ENCODE results near the gene EXOC6B.

EXOC6B gene

DNA sequence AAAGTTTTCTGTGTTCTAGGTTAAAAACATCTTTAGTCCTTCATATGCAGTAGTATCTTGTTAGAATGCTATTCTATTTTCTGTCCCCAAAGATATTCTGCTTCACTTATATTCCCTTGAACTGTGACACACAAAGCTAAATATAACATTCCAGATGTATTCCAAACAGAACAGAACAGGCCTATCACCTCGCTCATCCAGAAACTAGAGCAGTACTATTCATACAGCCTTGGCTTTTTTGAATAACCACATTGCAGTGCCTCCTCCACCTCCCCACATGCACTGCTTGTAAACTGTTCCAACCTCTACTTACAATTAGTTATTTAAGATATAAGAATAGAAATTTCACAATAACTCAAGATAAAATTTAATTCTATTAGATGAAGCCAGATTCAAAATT lies 196.8 kb downstream of the EXOC6B start:
- Histone ChIP-seq H2AFZ (ENCODE audit: low read length) (no peak overlapping the region), H3K36me3 (ENCODE audit: insufficient read depth, low read length) (no peaks in the 10 kb centered on the region), H3K4me1 (ENCODE audit: insufficient read depth, low read length, poor library complexity, severe bottlenecking) (no peaks in the 10 kb centered on the region), H3K79me2 (ENCODE audit: insufficient read depth, low read length) (no peaks in the 10 kb centered on the region), H3K4me2 (ENCODE audit: low read depth, low read length, poor library complexity, severe bottlenecking) (no peak overlapping the region), H3F3A (ENCODE audit: low read depth) (no peaks in the 10 kb centered on the region), H3K4me3 (ENCODE audit: low read length, poor library complexity, severe bottlenecking) (no peak overlapping the region), H3K9ac (ENCODE audit: low read depth, low read length, poor library complexity, severe bottlenecking) (no peak overlapping the region), H3K9me3 (ENCODE audit: insufficient read depth, low read depth, low read length) (no peaks in the 10 kb centered on the region), H4K20me1 (ENCODE audit: insufficient read depth, low read length, poor library complexity, severe bottlenecking) (no peaks in the 10 kb centered on the region), H3K27me3 (ENCODE audit: insufficient read depth, low read length, poor library complexity, severe bottlenecking) (no peaks in the 10 kb centered on the region), H3K9me2 (replicated peaks; ENCODE audit: low read depth, low read length) (no peaks in the 10 kb centered on the region)
- TF ChIP-seq EZH2phosphoT487 (IDR thresholded peaks at IDR 0.05; ENCODE audit: borderline replicate concordance): no peak
- TF ChIP-seq, protein P1, sequence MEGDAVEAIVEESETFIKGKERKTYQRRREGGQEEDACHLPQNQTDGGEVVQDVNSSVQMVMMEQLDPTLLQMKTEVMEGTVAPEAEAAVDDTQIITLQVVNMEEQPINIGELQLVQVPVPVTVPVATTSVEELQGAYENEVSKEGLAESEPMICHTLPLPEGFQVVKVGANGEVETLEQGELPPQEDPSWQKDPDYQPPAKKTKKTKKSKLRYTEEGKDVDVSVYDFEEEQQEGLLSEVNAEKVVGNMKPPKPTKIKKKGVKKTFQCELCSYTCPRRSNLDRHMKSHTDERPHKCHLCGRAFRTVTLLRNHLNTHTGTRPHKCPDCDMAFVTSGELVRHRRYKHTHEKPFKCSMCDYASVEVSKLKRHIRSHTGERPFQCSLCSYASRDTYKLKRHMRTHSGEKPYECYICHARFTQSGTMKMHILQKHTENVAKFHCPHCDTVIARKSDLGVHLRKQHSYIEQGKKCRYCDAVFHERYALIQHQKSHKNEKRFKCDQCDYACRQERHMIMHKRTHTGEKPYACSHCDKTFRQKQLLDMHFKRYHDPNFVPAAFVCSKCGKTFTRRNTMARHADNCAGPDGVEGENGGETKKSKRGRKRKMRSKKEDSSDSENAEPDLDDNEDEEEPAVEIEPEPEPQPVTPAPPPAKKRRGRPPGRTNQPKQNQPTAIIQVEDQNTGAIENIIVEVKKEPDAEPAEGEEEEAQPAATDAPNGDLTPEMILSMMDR (conservative IDR thresholded peaks at IDR 0.05; ENCODE audit: low read length): no peak

DNA sequence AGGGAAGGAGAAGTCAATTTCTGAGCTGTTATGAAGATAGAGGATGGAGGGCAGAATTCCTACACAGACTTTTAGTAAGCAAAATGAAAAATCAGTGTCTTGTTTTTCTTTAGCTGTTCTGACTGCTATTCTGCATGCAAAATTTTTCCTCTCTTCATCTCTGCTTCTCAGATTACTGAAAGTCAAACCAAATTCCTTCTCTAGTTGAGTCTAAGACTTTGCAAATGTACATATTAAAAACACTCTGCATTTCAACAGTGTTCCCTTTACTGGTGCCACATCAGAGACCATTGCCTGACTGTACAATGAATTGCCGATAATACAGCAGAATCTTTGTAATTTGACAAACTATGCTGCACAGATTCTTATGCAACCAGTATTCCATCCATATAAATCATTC lies 198.8 kb downstream of the EXOC6B start:
- Histone ChIP-seq H3K27me3 (ENCODE audit: insufficient read depth, low read length, poor library complexity, severe bottlenecking) (no peaks in the 10 kb centered on the region), H3K4me2 (ENCODE audit: low read depth, low read length, poor library complexity, severe bottlenecking) (no peak overlapping the region), H4K20me1 (ENCODE audit: insufficient read depth, low read length, poor library complexity, severe bottlenecking) (no peaks in the 10 kb centered on the region), H3K79me2 (ENCODE audit: insufficient read depth, low read length) (no peaks in the 10 kb centered on the region), H3F3A (ENCODE audit: low read depth) (no peaks in the 10 kb centered on the region), H3K4me1 (ENCODE audit: insufficient read depth, low read length, poor library complexity, severe bottlenecking) (no peaks in the 10 kb centered on the region), H3K9me2 (replicated peaks; ENCODE audit: low read depth, low read length) (no peaks in the 10 kb centered on the region), H3K4me3 (ENCODE audit: low read length, poor library complexity, severe bottlenecking) (no peak overlapping the region), H3K9me3 (ENCODE audit: insufficient read depth, low read depth, low read length) (no peaks in the 10 kb centered on the region), H3K36me3 (ENCODE audit: insufficient read depth, low read length) (no peaks in the 10 kb centered on the region), H2AFZ (ENCODE audit: low read length) (no peak overlapping the region), H3K9ac (ENCODE audit: low read depth, low read length, poor library complexity, severe bottlenecking) (no peak overlapping the region)
- TF ChIP-seq, protein P1 (conservative IDR thresholded peaks at IDR 0.05; ENCODE audit: low read length): no peak
- TF ChIP-seq EZH2phosphoT487 (IDR thresholded peaks at IDR 0.05; ENCODE audit: borderline replicate concordance): no peak

DNA sequence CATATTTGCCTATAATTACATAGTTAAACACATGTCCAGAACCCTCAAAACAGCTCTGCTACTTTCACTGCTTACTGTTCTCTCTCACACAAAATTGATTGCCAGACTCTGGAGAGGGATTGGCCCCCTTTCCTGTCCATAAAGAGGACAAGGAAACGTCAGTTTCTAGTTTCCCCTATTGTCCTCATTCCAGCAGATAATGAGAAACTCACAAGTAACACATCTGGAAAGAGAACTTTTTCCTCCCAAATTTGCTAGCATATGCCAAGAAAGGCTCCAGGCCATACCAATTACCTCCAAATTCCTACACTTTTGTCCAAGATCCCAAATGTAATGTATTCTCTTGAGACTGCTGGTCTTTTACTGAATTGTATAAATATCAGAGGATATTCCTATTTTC lies 200.5 kb downstream of the EXOC6B start:
- no peaks in the 10 kb centered on the region for H3K36me3 ChIP-seq (ENCODE audit: insufficient read depth, low read length)
- no peaks in the 10 kb centered on the region for H3K79me2 ChIP-seq (ENCODE audit: insufficient read depth, low read length)
- no peaks in the 10 kb centered on the region for H3K9me3 ChIP-seq (ENCODE audit: insufficient read depth, low read depth, low read length)
- no peaks in the 10 kb centered on the region for H4K20me1 ChIP-seq (ENCODE audit: insufficient read depth, low read length, poor library complexity, severe bottlenecking)
- no peaks in the 10 kb centered on the region for H3K9me2 ChIP-seq (replicated peaks; ENCODE audit: low read depth, low read length)
- no peak overlapping the region for H3K4me3 ChIP-seq (ENCODE audit: low read length, poor library complexity, severe bottlenecking)
- no peaks in the 10 kb centered on the region for H3K4me1 ChIP-seq (ENCODE audit: insufficient read depth, low read length, poor library complexity, severe bottlenecking)
- H3K27me3 ChIP-seq (ENCODE audit: insufficient read depth, low read length, poor library complexity, severe bottlenecking): no peaks in the 10 kb centered on the region
- no peaks in the 10 kb centered on the region for H3F3A ChIP-seq (ENCODE audit: low read depth)
- no peak overlapping the region for H3K9ac ChIP-seq (ENCODE audit: low read depth, low read length, poor library complexity, severe bottlenecking)
- TF ChIP-seq, protein P1 (conservative IDR thresholded peaks at IDR 0.05; ENCODE audit: low read length): no peak
- no peak for TF ChIP-seq EZH2phosphoT487 (IDR thresholded peaks at IDR 0.05; ENCODE audit: borderline replicate concordance)
- H3K4me2 ChIP-seq (ENCODE audit: low read depth, low read length, poor library complexity, severe bottlenecking): no peak overlapping the region
- no peak overlapping the region for H2AFZ ChIP-seq (ENCODE audit: low read length)
